Epithelial cell of esophagus (primary cell): ENCODE measurements around the gene SRGAP3.
A peak's percentile ranks its signal among the peaks of the same experiment; 100 is the strongest.

Experiments
- DNase-seq: peaks from one replicate; pipeline ENCODE4 v3.0.0; 2010; ENCODE audit warnings: low read depth
- H3K4me3 ChIP-seq: 2 replicates; pipeline ENCODE4 v1.5.1; 2011; ENCODE audit warnings: mild to moderate bottlenecking, low read length, control low read depth
- TF ChIP-seq, protein P1 (sequence below): IDR thresholded peaks from 2 replicates; pipeline ENCODE4 v1.5.1; 2011; ENCODE audit warnings: low read depth, mild to moderate bottlenecking, low read length, control low read depth, inconsistent platforms; ENCODE audit not compliant: insufficient read depth; ENCODE audit errors: missing control alignments

Gene SRGAP3

DNA sequence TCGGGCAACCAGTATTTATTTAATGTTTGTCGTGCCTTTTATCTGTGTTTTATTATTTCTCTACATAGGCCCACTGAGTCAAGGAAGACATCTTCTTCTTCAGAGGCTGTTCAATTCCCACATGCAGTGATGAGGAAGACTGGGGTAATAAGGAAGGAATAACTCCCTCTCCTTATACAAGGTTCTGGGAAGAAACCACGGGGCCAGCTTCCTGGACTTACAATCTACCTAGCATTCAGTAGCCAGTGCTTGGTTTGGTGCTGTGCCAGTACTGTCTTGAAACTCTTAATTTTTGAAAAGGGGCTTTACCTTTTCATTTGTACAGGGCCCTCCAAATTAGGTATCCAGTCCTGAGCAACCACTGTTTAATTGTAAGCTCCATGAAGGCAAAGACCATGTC, 51.2 kb downstream of the SRGAP3 start:
- no peak for DNase-seq
- TF ChIP-seq, protein P1, sequence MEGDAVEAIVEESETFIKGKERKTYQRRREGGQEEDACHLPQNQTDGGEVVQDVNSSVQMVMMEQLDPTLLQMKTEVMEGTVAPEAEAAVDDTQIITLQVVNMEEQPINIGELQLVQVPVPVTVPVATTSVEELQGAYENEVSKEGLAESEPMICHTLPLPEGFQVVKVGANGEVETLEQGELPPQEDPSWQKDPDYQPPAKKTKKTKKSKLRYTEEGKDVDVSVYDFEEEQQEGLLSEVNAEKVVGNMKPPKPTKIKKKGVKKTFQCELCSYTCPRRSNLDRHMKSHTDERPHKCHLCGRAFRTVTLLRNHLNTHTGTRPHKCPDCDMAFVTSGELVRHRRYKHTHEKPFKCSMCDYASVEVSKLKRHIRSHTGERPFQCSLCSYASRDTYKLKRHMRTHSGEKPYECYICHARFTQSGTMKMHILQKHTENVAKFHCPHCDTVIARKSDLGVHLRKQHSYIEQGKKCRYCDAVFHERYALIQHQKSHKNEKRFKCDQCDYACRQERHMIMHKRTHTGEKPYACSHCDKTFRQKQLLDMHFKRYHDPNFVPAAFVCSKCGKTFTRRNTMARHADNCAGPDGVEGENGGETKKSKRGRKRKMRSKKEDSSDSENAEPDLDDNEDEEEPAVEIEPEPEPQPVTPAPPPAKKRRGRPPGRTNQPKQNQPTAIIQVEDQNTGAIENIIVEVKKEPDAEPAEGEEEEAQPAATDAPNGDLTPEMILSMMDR = no peak
- no peak overlapping the region for H3K4me3 ChIP-seq

DNA sequence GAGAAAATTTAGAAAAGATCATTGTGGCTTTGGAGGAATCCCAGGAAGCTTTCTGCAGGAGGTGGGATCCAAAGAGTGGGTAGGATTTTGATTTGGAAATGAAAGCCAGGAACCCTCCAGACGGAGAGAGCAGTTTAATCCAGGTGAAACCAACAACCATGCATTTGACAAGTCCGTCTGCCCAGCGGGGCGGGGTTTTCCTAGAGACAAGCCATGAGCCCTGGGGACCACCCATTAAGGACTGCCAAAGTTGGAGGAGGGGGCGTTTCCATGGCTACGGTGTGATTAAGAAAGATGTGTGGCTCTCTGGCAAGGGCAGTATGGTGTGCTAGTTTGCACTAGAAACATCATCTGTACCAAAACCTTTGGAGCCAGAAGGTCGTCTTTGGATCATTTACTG, 53.4 kb downstream of the SRGAP3 start:
- DNase-seq = no peak
- H3K4me3 ChIP-seq = no peak overlapping the region
- TF ChIP-seq, protein P1 = no peak

DNA sequence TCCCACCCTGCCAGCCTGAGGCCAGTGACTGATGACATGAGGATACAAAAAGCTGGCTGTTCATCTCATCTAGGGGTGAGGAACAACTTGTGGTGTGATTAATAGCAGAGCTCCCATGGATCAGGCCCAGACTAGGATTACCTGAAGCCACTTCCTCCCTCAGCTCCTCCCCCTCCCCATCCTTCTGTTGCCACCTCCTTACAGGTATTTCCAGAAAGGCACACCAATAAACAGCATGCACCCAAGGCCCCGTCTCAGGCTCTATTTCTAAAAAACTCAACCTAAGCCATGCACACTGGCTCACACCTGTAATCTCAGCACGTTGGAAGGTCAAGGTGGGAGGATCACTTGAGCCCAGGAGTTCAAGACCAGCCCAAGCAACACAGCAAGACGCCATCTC, 54.1 kb downstream of the SRGAP3 start:
- TF ChIP-seq, protein P1 = no peak
- H3K4me3 ChIP-seq = no peak overlapping the region

DNA sequence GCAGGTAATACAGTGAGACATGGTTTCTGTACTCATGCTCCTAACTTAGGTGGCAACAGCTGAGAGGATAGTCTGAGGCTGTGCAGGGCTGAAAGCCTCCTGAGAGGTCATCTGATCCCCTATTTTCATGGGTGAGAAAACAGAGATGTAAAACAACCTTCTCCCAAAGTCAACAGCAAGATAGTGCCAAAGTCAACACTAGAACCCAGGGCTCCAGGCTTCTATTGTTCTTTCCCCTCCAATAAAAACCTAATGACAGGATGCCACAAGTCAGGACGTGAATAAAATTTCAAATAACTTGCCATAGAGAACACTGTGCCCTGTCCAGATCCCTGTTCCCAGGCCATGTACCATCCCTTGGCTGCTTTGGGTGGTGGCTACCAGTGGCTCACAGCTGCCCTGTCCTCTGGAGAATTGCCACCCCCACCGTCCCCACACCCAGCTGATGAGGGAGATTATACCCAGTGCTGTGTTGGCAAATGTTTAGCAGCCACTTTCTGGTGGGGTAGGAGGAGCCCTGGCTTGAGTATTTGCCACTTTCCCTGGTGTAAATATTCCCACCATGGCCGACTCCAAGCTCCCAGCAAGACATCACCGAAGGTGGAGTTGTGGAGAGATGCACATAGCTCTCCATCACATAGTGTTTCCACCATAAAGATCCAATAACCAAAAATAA, 54.8 kb downstream of the SRGAP3 start:
- H3K4me3 ChIP-seq = no peak overlapping the region
- TF ChIP-seq, protein P1 = no peak
- peak; percentile 33 for DNase-seq

More for the DNA sequence above, 54.1 kb downstream of the SRGAP3 start:
- peak; percentile 64 for DNase-seq

DNA sequence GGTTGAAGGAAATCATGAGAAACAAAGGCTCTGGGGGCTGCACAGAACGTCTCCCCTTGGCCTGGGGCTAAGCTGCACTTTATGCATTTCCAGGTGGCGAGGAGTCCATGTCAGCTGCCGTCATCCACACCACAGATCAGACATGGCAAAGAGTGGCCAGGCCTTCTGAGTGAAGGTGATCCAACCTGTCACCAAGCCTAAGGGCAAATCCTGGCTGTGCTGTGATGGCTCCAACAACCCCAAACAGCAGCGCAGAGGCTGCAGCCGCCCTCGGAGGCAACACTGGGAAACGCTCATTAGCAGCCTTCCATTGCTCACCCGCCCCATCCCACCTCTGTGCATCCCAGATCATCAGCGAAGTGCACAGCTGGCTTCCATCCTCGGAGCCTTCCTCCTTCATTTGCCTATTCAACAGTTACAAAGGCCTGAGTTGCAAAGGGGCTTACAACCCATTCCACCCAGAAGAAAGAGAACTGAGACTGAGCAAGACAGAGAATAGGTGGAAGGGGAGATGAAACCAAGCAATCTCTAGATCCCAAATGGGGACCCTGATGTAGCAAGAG, 55.7 kb downstream of the SRGAP3 start:
- TF ChIP-seq, protein P1 = no peak
- H3K4me3 ChIP-seq = no peak overlapping the region
- DNase-seq = no peak

DNA sequence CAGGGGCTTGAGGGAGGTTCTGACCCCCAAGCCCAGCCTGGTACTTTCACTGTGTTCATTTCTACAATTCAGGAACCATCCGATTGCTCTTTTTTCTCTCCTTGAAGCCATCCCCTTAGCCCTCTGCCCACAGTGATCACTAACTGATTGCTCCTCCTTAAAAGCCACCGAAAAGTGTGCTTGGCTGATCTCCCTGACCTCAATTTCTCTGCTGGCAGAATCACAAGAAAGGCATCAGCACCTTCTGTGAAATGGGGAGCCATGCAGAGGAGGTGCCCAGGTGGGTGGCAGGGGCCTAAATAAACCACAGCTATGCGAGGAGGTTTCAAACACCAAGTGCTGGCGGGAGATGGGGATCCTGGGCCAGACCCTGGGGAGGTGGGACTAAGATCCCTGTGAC, 56.2 kb downstream of the SRGAP3 start:
- TF ChIP-seq, protein P1 = no peak
- DNase-seq = no peak
- no peak overlapping the region for H3K4me3 ChIP-seq
